NCI-H82 treated with DMSO at 0.1 percent for 48 hours (cell line): ENCODE data around the gene SASH1.

ENCODE experiments used
- DNase-seq: peaks from one replicate; lab custom pipeline; 2025; ENCODE audit not compliant: unreplicated experiment; lab: John Stamatoyannopoulos, UW

SASH1 gene

GRCh38 chr6:148538261-148539190 lies 195.9 kb downstream of the SASH1 start:
- DNase-seq = no peak

GRCh38 chr6:148543540-148543939 lies 200.9 kb downstream of the SASH1 start:
- no peak for DNase-seq

DNA sequence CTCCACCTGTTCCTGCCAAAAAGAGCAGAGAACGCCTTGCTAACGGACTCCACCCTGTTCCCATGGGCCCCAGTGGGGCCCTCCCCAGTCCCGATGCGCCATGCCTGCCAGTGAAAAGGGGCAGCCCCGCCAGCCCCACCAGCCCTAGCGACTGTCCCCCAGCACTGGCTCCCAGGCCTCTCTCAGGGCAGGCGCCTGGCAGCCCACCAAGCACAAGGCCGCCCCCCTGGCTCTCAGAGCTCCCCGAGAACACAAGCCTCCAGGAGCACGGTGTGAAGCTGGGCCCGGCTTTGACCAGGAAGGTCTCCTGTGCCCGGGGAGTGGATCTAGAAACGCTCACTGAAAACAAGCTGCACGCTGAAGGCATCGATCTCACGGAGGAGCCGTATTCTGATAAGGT lies 201.8 kb downstream of the SASH1 start:
- DNase-seq = no peak

GRCh38 chr6:148545901-148546300 lies 203.3 kb downstream of the SASH1 start:
- DNase-seq = no peak

DNA sequence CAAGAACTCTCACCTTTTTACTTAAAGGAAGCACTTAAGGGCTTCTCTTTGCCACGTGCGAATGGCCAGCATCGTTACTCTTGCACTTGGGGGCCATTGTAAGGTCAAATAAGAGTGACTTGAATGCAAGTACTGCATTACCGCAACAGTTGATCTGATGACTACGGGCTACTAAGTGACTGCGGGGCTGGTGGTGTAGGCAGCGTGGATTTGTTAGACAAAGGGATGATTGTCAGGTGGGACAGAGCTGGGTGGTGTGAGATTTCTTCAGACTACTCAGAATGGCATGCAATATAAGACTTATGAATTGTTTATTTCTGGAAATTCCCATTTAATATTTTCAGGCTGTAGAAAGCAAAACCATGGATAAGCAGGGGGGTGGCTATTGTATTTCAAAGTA lies 204.5 kb downstream of the SASH1 start:
- no peak for DNase-seq

DNA sequence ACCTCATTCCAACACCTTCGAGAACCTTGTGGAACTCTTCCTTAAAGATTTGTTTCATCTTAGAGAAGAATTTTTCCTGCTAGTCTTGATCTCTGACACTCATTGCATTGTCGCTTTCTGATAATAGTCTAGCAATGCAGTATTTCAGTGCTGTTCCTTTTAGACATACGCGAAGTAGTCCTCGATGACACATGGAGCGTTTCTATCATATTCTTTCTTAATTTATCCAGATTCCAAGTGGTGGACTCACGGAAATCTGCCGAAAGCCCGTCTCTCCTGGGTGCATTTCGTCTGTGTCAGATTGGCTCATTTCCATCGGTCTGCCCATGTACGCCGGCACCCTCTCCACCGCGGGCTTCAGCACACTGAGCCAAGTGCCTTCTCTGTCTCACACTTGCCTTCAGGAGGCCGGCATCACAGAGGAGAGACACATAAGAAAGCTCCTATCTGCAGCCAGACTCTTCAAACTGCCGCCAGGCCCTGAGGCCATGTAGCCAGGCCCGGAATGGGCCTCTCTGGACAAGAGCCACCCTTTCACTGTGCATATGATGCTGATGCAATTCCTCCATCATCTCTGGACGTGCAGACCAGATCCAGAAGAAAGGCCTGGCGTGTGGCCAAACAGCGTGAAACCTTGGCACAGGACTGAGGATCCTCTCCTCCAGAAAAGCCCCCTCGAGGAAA lies 205.6 kb downstream of the SASH1 start:
- no peak for DNase-seq

DNA sequence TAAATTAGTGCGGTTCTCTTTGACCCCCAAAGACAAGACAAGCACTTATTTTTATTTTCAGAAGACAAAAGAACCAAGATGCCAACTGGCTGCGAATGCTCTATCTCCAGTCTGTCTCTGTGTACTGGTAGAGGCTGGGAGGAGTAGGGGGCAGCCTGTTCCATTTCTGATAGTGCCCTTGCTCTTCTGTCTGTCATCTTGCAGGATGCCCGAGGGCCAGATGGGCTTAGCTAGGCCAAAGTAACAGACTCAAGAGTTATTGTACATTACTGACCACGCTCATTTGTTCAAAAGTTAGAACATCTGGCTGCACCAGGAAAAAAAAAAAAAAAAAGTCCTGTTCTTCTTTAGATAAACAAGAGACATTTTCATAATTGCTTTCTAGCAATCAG lies 206.1 kb downstream of the SASH1 start:
- no peak for DNase-seq

GRCh38 chr6:148550569-148550968 lies 207.9 kb downstream of the SASH1 start:
- no peak for DNase-seq

DNA sequence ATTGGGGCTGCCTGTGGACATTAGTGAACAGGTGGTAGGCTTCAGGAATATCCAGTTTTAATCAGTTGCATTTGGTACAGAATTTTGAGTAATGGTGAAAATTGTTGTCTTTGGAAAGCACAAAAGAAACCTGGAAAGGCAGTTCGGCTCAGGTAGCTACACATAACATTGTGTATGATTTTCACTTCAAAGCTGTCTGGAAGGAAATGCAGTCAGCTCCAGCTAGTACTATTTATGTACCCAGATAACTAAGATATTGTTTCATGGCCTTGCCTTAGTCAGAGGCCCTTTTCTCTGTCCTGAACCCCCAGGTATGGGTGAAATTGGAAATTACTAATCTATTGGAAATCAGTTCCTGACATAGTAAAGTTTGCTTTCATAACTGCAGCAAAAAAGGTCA lies 208.6 kb downstream of the SASH1 start:
- DNase-seq = no peak

DNA sequence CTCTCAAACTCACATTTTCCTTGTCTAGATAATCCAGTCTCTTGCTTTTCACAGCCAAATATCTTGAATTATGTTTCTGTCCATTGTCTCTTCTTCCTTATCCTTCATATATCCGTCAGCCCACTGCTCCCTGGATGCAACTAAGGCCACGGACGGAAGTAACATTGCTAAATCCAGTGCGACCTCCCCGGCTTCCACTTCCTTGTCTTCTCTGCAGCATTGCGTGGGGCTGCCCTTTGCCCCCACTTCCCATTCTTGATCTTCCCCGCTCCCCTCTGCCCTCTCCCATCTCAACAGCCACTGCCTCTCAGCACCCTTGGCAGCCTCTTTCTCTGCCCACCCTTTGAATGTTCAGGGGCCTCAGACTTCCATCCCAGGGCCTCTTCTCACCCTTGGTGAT lies 213.8 kb downstream of the SASH1 start:
- DNase-seq = no peak

DNA sequence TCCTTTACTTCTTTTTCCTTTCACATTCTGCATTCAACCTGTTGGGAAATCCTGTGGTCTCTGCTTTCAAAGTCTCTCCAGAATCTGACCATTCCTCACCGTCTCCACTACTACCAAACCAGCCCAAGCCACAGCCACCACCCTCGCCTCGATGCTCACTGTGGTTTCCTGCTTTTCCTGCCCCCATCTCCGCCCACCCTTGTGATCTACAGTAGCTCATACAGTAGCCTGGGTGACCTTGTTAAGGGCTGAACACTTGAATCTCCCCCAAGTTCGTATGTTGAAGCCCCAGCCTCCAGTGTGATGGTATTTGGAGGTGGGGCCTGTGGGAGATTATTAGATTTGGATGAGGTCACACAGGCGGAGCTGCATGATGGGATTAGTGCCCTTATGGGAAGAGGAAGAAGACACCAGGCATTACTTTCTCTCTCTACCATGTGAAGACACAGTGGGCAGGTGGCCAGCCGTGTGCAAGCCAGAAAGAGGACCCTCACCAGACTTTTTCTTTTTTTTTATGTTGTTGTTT lies 215.2 kb downstream of the SASH1 start:
- DNase-seq = no peak

GRCh38 chr6:148559848-148560433 lies 217.3 kb downstream of the SASH1 start:
- DNase-seq = no peak

DNA sequence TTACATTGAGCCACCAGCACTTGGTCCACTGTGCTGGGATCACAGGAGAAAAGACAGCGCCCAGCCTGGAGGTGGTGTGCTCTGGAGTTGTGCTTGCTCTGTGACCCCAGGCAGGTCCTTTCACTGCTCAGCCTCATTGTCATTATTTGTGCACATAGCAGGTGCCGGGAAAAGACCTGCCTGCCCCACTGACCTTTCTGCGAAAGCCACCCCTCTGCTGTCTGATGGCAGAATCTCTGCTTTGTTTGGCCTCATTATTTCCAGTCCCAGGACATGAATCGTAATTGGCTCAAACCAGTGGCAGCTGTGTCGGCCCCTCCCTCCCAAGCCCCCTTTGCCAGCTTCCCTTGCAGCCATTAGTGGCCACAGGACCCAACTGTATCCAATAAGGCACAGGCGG lies 219.0 kb downstream of the SASH1 start:
- DNase-seq = no peak

GRCh38 chr6:148563066-148563465 lies 220.4 kb downstream of the SASH1 start:
- DNase-seq = no peak

- no peak for DNase-seq
These were observed 221.9 kb downstream of the SASH1 start for GRCh38 chr6:148564494-148565035.

DNA sequence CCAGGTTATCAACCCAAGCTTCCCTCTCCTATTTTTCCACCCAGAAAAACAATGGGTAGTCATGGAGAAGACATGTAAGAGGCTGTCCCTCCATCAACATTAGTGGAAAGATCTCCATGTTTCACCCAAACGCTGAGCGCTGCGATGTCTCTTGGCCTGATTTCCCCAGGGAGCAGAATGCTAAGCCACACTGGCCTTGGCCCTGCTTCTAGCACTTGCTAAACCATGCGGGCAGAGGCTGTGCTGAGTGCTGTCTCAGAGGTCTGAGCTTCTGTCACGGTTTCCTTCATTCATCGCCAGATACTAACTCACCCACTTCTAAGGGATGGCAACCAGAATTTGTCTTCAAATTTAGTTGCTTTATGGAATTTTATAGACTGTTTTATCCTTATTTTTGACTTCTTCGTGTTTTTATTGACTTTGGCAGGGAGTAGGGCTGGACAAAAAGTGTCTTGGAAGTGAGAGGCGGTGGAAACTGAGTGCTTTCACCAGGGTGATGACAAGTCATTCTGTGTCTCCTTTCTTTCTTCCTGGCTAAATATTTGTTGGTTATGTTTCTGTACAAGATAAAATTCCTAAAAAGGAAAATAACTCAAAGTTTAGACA lies 222.8 kb downstream of the SASH1 start:
- DNase-seq = no peak

GRCh38 chr6:148565930-148566663 lies 223.5 kb downstream of the SASH1 start:
- DNase-seq = no peak

- no peak for DNase-seq
These were observed 224.2 kb downstream of the SASH1 start for GRCh38 chr6:148566664-148567350.

GRCh38 chr6:148570456-148570855 lies 227.8 kb downstream of the SASH1 start:
- no peak for DNase-seq
